ENCODE results near the gene MEF2C.
"Not testable (repeated sequence)": the region's sequence is repeated elsewhere in the genome, so short reads cannot be mapped to it uniquely, and the experiment has no call there.

MEF2C gene

DNA sequence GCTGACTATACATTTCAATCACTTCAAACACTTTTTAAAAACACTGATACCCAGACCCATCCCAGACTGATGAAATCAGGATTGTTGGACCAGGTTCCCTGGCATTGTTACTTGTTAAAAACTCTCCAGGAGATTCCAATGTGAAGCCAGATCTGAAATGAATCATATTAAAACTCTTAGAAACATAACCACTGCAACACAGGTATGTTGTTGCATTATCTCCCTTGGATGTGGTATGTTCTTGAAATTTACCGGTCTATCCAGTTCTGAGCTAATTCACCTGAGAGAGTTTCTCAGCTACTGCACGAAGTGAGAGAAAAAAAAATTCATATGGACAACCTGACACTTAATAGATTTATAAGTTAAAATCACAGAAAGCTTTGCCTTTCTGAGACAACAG is 21.8 kb downstream of the MEF2C start:
- DNase-seq = no peak

DNA sequence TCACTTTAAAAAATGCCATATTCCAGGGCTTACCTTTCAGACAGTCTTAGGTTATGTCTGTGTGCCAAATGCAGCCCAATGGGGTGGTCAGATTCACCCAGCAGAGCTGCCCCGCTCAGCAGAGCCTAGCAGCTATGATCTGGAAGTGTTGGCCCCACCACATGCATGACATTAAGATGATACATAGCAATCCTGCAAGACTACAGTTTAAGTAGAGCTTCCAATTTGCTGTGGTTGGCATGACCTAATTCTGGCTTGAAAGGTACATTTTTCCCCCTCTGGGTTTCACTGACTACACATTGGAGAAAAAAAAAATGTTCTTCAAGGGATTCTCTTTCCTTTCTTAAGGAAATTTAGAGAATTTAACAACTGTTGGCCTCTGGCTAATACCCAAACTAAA is 22.5 kb downstream of the MEF2C start:
- no peak for DNase-seq

DNA sequence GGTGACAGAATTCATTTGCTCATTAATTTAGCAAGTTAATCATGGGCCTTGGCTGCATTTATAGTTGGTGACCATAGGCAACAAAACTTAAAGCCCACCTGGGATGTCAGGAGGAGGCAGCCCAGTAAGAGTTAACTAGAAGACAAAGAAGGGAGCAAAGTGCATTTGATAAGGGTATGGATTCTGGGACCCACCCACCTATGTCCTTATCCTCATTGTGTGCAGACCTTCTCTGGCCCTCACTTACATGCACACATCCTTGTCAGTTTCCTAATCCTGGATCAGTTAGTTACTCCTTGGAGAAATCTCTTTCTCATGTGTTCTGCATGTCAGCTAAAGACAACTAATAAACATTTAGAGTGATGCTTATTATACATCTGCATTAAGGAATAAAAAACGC is 24.6 kb downstream of the MEF2C start:
- DNase-seq = no peak

DNA sequence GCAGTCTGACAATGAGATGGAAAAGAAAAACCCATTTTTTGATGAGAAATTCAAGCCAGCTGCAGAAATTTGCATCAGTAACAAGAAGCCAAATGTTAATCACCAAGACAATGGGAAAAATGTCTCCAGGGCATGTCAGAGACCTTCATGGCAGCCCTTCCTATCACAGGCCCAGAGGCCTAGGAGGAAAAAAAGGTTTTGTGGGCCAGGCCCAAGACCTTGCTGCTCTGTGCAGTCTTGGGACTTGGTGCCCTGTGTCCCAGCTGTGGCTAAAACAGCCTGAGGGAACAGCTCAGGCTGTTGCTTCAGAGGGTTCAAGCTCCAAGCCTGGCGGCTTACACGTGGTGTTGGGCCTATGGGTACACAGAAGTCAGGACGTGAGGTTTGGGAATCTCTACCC is 26.6 kb downstream of the MEF2C start:
- DNase-seq = not testable (repeated sequence)

DNA sequence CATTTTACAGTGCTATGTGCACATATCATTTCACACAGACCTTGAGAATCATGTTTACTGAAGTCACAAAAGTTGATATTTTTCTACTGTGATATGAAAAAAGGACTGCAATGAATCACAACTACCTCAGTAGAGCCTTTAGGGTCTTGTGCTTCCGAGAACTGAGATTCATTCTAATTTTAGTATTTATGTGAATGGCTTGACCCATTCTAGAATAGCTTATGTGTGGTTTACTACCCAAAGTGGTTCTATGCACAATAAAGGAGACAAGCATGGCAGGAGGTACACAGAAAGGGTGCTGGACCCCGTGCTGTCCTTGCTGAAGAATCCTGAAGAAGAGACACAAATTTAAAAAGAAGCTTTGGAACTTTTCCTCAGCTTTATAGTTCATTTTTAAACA is 28.2 kb downstream of the MEF2C start:
- no peak for DNase-seq

DNA sequence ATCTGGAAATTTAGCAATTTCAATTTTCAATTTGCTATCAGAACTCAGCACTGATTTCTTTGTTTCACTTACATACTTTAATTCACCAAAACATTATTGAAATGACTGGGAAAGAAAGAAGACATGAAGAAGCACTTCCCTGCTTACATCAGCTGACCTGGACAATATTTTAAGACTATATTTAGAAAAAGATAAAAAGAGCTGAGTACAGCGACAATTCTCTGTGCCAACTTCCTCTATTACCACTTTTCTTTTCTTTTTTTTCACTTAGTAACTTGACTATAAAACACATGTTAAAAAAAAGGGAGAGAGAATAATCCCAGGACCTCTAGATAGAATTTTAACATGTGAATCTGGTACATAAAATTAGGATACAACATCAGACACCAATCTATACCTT is 35.6 kb downstream of the MEF2C start:
- peak; percentile 71 for DNase-seq

DNA sequence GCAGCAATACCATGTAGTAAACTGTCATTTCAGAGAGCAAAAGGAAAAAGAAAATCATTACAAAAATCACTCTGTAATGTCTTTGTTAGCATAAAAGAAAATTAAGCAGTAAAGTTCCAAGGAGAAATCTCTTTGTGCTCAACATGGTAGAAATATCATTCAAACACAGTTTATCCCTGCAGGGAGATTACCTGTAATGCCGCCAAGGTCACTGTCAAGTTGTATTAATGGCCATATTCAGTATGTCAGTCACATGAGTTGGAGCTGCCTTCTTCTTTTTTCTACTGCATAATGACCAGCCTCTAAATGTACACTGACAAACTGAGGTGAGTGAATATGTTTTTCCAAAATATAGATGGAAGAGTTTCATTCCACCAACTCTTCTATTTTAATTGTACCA is 36.5 kb downstream of the MEF2C start:
- DNase-seq = no peak

DNA sequence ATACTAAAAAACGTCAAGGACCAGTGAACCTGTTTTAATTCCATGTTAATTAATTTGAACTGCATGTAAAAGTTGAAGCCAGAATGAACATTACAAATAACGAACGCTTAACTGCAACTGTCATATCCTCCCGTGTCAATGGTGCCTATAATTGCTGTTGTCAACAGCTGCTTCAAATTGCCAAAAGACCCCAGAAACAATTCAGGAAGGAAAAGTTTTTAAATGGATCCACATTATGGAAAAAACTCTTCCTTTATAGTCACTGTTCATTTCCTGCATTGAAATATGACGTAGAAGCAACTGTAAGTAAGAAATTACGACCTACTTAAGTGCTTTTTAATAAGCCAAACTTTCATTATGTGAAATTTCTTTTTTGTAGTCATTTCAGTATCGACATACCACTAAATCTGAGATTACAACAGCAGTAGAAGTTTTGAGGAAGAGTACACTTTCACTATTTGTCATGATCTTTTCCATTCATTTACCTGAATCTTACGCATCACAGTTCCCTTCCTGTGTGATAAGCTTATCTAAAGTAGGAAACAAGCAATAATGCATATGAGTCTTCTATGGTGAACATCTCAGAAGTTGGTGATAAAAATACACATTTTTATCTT is 37.8 kb downstream of the MEF2C start:
- no peak for DNase-seq

DNA sequence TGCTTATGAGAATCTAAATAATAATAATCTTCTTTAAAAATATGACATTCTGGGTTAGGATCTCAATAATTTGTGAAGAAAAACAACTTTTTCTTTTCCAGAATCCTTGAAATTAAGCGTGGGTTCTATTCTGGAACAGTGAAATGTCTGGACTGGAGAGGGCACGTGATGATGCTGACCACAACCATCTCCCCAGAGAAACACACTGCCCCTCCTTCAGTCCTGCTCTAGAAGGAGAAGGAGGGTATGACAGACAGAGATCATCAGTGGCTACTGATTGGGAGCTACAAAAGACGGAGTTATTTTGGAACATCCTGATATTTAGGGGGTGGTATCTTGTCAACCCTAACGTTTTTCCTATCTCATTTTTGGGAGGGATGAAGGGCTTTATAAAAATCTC is 40.2 kb downstream of the MEF2C start:
- DNase-seq = peak; percentile 55

DNA sequence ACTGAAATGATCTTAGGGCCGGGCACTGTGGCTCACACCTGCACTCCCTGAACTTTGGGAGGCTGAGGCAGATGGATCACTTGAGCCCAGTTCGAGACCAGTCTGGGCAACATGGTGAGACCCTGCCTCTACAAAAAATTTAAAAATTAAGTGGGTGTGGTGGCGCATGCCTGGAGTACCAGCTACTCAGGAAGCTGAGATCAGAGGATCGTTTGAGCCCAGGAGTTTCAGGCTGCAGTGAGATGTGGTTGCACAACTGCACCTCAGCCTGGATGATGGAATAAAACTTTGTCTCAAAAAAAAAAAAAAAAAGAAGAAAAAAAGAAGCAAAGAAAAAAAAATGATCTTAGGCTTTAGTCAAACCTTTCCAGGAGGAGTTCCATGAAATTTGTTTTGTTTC is 41.8 kb downstream of the MEF2C start:
- no peak for DNase-seq

DNA sequence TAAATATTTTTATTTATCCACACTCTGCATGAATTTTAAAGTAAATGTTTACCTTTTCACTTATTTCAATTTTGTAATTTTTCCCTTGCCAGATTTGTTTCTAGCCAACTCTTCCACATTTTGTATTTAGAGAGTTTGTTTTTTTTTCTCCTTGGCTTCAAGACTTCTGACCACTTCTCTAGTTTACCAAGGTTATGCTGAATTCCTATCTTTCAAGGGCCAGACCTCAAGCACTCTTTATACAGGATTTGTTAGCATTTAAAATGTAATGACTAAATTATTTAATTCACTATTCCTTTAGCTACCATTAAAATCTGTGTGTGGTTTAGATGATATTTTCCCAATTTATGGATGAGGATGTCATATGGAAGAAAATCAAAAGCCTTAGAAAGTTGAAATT is 42.5 kb downstream of the MEF2C start:
- DNase-seq = no peak

DNA sequence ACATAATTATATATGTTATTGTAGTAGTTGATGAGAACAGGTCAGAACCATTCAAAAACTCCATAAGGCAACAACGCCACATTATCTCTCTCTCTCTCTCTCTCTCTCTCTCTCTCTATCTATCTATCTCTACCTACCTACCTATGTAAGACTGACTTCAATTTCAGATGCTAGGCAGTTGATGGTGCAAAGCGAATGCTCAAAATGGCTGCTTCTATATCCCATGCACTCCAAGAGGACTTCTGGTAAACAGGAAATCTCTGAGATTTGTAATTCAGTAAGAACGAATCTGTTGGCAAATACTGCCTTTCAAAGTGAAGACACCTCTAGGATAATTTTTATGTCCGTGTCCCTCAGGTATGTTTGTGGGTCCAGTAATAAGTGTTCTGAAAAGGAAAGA is 43.7 kb downstream of the MEF2C start:
- DNase-seq = no peak

DNA sequence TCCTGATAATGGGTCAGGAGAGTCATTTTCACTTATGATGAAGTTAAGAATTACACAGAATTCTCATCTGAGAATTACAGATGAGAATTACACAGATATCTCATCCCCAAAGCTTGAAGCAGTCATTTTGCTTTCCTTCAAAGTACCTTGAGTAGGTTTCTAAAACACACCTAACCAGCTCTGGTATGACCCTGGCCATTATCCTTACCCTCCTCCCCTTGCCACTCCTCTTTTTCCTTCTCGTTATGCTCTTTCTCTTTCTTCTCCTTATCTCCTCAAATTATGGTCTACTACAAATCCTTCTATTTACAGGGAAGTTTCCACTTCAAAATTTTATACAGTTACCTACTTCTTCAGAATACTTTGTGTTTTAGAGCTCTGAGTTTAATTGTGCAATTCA is 44.5 kb downstream of the MEF2C start:
- DNase-seq = peak; percentile 30

DNA sequence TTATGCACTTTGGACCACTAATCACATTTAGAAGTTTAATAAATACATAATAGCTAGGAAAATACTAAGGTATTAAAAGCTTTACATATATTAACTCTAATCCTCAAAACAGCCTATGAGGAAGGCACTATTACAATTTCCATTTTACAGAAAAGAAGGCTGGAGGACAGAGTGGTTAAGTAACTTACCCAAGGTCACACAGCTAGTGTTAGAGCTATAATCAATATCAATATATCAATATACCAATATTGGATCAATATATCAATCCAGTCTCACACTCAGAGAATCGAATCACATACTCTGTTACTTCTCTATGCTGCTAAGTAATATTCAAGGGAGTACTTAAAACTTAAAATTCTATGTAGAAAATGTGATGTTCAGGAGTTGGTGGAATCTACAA is 45.2 kb downstream of the MEF2C start:
- no peak for DNase-seq

DNA sequence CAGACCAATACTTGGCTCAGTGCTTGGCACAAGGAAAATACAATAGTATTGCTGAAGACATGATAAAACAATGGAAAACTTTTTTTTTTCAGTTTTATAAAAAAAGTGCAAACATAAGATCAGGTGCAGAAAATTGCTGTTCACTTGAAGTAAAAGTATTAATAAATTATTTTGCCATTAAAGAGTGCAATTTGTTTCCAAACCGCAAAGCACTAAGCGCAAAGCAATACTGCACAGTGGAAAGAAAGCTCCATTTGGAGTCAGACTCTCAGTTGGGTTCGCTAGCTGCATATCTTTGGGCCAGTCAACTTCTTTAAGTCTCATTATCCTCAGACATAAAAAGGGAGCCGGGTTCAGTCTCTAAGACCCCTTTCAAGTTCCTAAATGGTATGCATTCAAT is 45.8 kb downstream of the MEF2C start:
- no peak for DNase-seq

DNA sequence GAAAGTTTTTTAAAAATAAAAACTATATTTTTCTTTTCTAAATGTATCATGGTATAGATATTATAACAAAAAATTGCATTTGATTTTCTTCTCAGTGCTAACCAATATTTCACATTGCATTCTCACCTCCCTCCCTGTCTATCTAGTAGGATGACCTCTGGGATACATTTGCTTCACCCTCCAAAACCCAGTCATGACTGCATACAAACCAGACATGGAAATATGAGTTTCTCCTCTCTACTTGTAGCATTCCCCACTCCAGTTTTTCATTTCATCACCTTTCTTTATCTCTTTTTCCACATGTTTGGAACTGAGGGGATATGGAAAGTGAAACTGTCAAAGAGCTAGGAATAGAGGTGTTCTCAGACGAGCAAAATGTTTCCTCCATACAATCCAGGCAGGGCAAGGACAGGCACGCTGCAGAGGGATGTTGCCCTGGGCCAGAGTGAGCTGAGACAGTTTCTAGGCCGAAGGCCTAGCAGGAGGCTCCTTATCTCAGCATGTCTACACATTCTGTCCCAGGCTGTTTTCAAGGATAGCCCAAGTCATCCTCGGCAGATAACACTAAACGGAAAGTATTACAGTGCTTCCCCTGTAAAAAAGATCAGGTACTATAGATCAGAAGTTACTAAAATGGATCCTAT is 46.7 kb downstream of the MEF2C start:
- DNase-seq = peak; percentile 87

DNA sequence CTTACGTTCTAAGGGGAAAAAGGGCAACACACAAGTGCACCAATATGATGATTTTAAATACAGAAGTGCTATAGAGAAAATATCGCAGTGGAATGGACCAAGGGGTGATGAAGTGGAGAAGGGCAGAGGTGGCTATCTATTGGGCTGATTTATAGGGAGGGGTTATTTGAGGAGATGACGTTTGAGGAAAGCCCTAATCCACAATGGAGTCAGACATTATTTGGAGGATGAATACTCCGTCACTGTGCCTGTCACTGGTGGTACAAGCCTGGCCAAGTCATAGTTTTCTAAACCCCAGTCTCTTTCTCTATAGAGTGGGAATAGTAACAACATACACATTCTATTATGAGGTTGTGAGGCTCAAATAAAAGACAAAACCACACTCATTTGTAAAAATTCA is 48.5 kb downstream of the MEF2C start:
- DNase-seq = no peak

DNA sequence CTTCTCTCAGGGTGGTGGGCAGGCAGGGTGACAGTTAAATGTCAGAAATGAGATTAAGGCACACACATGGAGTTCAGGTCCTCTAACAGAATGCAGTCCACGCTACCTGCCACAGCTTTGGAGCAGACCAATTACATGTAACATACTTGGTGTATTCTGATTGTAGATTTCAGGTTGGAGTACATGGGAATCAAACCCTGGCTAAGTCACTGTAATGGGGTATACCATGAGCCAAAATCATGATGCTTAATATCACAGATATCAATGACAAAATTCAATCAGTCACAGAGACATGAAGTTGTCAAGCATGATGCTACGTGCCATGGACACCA is 48.9 kb downstream of the MEF2C start:
- DNase-seq = no peak

DNA sequence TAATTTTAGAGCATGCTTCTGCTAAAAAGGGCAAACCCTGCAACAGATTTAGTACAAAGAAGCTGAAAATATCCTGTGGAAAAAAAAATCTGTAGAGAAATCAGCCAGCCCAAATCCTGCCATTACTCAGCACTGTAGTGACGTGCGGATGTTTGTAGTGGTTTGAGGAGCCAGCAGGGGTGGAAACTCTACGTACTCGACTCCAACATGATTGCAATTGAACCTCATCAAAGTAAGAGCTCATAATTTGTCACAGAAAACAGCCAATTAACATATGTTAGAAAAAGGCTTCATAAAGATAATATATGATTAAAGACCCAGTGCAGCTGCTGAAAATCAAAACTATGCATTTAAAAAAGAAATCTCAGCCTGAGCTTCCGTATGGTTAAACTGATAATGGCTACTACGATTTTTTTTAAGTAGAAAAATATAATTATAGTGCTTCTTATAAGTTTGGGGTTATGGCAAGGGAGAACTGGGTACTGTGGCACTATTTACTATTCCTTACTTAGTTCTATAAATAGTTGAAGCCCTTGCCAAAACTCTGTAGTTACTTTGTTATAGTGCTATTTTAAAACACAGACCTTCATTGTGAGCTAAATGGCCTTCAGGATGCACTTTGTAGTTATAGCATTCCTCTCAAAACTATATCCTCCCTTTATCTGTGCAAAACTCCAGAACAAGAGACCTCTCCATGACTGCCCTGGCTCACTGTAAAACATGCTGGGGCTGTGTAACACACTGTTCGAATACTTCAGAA is 49.4 kb downstream of the MEF2C start:
- DNase-seq = peak; percentile 20

DNA sequence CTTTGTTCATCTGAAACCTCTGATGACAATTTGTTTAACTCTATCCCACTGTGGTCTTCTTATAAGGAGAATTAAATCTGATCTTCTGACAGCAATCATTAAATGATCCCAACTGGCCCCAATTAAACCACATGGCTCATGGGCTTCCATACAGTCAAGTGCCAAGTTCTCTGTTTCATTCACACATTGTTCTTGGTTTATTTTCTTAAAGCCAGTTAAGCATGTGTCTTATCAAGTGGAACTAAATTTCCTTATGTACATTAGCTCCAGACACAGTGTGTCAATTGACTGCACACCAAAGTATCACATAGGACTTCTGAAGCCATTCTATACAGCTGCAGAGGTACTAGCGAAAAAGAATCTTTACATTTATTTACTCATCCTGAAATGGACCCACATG is 51.2 kb downstream of the MEF2C start:
- DNase-seq = peak; percentile 20

DNA sequence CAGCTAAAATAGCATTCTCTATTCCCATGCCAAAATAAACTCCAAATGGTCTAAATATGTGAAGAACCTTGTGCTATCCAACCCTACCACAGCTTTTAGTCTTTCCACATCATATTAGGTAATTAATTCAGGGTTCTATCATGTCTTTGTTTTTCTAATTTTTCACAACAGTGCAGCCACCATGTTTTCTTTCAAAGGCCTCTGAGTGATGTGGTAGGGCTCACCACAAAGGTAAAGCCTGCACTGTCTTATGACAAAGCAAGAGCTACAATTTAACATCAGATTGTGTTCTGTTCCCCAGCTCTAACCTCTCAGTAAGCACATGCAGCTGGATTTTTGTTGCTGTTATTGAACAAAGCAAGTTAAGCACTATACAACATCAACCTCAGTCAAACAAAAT is 52.4 kb downstream of the MEF2C start:
- DNase-seq = peak; percentile 29

DNA sequence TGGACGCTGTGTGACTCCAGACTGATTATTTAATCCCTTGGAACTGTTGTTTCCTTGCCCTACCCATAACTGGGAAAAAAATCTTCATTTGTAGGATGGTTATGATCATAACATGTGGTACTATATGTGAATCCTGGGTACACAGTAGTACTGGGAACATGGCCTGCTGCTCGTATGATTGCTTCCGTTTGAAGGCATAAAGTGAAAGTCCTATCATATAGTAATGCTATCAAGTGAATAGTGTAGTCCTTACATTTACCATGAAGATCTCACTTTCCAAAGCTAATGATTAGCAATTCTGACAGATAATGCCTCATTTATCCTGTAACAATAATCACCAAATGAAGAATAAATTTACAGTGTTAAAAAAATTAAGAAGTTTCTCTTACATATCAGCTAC is 53.2 kb downstream of the MEF2C start:
- peak; percentile 57 for DNase-seq

DNA sequence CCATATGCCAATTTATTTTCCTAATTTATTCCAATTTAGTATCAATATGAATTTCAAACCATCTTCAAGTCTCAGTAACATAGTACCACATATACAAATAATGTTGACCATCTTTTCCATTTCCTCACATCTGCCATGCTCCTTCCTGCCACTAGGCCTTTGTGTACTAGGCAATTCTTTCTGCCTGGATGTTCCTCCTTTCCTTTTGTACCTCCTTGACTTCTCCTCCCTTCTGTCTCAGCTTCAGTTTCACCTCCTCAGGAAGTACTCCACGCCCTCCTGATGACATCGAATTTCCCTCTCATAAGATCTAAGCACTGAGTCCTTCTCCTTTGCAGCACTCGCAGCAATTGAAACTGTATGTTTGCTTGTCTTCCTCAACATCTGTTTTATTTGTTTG is 53.9 kb downstream of the MEF2C start:
- DNase-seq = peak; percentile 83

DNA sequence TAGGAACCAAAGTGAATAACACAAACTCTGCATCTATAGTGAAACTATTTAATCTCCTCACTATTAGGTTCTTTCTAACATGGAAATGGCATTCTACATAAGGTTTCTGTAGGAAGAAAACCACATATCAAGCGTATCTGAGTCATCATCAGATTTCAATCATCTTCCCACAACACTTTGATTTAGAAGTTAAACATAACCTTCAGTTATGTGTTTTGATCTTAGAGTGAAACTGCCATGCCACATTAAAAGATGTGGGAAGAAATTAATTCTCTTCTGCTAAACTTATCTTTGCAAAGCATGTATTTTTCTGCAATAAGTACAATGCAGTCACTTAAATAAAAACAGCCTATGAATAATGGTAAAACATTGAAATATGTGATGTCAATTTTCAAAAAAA is 55.0 kb downstream of the MEF2C start:
- peak; percentile 35 for DNase-seq

Measured in OCI-M1 (cell line).